AG09319 (cell line): Measurements from ENCODE around the gene CLASP1.

Source experiments
- DNase-seq: peaks from one replicate; pipeline ENCODE4 v3.0.0-alpha.2; 2010; ENCODE audit warnings: low read depth; ENCODE audit errors: extremely low read depth
- TF ChIP-seq, protein P1 (sequence below): IDR thresholded peaks from 2 replicates; pipeline ENCODE4 v1.5.1; 2011; ENCODE audit warnings: low read depth, mild to moderate bottlenecking, inconsistent platforms, low read length, moderate library complexity

CLASP1 gene

GRCh38 chr2:121355488-121355887 is 293.8 kb downstream of the CLASP1 start:
- TF ChIP-seq, protein P1, sequence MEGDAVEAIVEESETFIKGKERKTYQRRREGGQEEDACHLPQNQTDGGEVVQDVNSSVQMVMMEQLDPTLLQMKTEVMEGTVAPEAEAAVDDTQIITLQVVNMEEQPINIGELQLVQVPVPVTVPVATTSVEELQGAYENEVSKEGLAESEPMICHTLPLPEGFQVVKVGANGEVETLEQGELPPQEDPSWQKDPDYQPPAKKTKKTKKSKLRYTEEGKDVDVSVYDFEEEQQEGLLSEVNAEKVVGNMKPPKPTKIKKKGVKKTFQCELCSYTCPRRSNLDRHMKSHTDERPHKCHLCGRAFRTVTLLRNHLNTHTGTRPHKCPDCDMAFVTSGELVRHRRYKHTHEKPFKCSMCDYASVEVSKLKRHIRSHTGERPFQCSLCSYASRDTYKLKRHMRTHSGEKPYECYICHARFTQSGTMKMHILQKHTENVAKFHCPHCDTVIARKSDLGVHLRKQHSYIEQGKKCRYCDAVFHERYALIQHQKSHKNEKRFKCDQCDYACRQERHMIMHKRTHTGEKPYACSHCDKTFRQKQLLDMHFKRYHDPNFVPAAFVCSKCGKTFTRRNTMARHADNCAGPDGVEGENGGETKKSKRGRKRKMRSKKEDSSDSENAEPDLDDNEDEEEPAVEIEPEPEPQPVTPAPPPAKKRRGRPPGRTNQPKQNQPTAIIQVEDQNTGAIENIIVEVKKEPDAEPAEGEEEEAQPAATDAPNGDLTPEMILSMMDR = no peak
- DNase-seq = no peak

DNA sequence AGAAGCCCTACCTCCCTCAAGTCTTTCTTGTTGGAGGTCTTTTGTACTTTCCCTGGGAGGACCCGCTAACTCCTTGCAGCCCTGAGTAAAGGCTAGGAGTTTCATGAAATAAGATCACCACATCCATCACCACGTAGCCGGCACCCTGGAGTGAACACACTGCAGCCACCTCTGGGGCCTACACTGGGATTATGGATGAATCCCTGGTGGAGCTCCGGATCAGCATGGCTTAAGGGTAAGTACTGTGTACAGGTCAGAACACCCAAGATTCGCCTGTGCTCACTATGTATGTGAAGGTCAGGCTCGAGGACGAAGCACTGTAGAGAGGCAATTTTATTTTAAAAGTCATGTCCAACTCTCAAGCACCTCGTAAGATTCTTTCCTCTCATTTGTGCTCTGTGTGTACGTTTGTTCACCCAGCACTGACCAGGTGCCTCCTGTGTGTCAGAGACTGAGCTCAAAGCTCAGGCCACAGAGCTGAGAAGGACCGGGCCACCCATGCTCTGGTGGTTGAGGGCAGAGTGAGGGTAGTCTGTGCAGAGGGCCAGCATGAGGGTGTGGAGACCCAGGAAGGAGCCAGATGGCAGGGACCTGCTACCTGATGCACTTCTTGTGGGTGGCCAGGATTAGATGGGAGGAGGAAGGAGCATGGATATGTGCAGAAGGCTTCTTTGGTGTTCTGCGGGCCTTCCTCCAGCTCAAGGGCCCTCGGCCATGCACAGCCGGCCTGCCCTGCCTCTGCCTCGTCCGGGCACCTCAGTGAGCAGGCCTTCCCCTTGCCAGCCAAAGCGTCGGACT is 297.5 kb downstream of the CLASP1 start:
- TF ChIP-seq, protein P1 = no peak
- no peak for DNase-seq

- TF ChIP-seq, protein P1 = no peak
- DNase-seq = no peak
Observed at GRCh38 chr2:121350890-121351289, 298.4 kb downstream of the CLASP1 start.

- DNase-seq = no peak
- TF ChIP-seq, protein P1 = no peak
Observed at GRCh38 chr2:121350402-121350775, 298.9 kb downstream of the CLASP1 start.

DNA sequence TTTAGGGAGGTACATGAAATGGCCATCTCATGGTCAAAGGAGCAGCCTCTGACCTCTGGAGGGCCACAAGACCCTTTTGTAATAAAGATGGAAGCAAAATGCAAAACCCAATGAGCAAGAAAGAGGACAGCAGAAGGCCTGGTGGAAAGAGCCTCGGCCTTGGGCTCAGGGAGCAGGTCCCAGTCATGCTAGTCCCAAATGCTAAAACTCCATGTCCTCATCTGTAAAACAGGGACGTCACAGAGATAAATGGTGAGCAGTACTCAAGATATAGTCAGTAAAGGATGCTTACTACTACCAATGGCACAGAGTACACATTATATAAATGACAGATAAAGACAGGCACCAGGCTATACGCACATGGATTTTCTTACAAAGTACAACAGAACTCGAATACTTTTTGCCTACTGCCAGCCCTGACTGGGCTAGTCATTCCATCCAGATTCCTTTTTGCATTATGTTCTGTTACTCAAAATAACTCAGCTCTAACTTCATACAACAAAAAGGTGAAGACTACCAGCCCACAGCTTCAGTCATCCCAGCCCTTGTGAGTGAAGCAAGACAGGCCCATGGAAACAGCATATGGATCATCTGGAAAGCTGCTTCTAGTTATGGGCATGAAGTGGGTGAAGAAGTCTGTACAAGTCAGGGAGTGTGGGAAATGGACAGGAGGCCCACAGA is 299.4 kb downstream of the CLASP1 start:
- no peak for DNase-seq
- TF ChIP-seq, protein P1 = no peak

DNA sequence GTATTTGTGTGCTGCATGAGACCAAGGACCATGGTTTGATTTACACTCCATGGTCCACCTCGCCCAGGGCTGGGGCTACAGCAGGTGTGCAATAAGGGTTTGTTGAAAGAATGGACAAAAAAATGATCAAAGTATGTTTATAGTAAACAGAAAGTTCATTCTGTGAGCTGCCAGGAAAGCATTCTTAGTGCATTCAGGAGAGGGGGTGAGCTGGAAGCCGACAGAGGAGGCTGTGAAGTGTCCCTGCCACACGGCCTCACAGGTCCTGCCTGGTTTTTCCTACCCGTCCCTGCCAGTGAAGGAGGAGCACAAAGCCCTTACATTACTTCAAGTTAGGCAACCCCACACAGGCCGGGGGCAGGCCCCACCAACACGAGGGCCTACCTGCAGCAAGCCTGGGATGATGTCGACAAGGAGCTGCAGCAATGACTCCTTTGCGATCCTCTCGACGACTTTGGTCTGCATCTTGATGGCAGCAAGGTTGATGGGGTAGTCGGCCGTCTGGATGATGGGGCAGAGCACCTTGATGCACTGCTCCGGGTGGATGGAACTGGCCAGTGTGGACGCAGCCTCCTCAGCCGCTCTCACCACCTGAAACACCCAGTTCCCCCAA is 301.0 kb downstream of the CLASP1 start:
- no peak for DNase-seq
- TF ChIP-seq, protein P1 = no peak

DNA sequence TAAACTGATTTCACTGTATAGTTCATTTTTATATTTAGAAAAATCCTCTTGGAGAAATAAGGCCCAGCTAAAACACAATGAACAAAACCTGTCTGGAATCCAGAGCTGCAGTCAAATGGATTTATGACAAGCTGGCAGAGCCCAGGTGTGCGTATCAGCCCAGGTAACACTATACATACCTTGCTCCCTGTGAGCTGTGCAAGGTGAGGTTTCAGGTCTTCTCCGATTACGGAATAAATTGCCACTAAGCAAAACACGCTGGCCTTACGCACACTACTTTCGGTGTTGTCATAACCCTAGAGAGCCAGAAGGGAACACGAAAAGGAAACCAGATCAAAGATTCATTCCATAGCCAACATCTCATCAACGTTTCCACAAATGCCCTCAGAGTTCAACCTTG is 302.4 kb downstream of the CLASP1 start:
- TF ChIP-seq, protein P1 = no peak

More for the DNA sequence above, 302.4 kb downstream of the CLASP1 start:
- DNase-seq = no peak
